ENCODE data around the gene ZSCAN1. TPM values are rescaled to one million over a fixed set of nuclear protein-coding genes. Genes with fewer than 3 reads are reported as not detected.

ZSCAN1 gene
- total RNA-seq, 2 experiments from 2014 or later: not detected

DNA sequence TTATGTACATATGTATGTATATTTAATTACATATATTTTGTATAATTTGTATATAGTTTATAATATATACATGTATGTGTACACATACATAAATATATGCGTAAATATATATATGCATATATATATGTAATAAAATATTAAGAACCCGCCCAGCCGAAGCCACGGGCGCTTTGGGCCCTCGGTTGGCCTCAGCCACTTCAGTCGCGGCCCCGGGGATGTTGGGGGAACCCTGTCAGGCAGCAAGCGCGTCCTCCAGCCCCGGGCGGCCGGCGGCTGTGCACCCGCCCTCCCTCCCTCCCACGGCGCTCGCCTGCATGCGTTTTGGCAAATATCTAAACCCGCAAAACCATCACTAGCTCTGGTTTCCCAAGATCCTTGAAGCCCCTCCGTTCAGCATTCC, 23.3 kb upstream of the ZSCAN1 start:
- intact Hi-C loops (cut with DNase I, micrococcal nuclease): no loop called here
- ATAC-seq (no peak), DNase-seq (no peak)
- ChIA-PET CTCF (no interaction called here), POLR2A (no interaction called here)
- Mint-ChIP-seq H3K4me3 (no peak overlapping the region), H3K4me1 (no peaks in the 10 kb centered on the region), H3K27me3 (no peaks in the 10 kb centered on the region), H3K36me3 (ENCODE audit: low read depth) (peaks cover 37% of the 10 kb centered on the region), H3K9me3 (ENCODE audit: low read depth) (peaks cover 45% of the 10 kb centered on the region), H3K27ac (no peak overlapping the region)

DNA sequence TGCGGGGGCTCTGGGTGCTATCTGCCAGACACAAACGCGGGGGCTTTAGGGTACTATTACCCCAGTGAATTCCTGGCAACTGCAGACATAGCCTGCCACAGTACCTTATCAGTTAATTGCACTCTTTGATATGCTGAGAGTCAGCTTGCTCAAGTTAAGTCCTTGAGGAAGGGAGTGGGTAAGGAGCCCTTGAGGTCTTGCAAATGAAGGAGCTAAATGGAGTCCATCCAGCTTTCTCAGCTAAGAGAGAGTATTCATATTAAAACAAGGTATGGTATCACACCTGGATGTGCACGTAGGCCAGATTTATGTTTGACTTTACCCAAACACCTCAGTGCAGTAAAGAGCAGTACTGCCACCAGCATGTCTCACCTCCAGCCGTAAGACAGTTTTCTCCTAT, 19.7 kb upstream of the ZSCAN1 start:
- POLR2A ChIA-PET: no interaction called here
- Mint-ChIP-seq H3K9me3 (ENCODE audit: low read depth) (peaks cover 20% of the 10 kb centered on the region), H3K4me1 (no peaks in the 10 kb centered on the region), H3K36me3 (ENCODE audit: low read depth) (peaks cover 15% of the 10 kb centered on the region), H3K27me3 (no peaks in the 10 kb centered on the region), H3K4me3 (no peak overlapping the region), H3K27ac (no peak overlapping the region)
- no peak for ATAC-seq
- DNase-seq: no peak
- intact Hi-C loops (cut with DNase I, micrococcal nuclease): no loop called here
- CTCF ChIA-PET: no interaction called here

DNA sequence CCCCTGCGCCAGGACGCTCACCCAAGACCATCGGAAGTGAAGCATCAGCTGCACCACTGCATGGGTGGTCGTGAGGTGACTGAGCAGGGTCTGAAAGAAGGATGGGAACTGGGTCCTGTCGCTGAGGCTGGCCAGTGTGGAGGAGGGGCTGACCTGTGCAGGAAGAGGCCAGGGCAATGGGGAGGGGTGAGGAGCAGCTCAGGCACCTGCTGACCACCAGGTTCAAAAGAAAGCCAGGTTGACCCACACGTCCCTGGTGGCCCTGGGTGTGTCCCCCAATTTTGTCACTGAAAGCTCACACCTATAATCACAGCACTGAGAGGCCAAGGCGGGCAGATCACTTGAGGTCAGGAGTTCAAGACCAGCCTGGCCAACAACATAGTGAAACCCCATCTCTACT, 13.7 kb upstream of the ZSCAN1 start:
- ATAC-seq (no peak), DNase-seq (no peak)
- Mint-ChIP-seq H3K9me3 (ENCODE audit: low read depth) (peaks cover 19% of the 10 kb centered on the region), H3K4me1 (no peaks in the 10 kb centered on the region), H3K4me3 (no peak overlapping the region), H3K27me3 (no peaks in the 10 kb centered on the region), H3K27ac (no peak overlapping the region), H3K36me3 (ENCODE audit: low read depth) (peaks cover 8% of the 10 kb centered on the region)
- intact Hi-C loops (cut with DNase I, micrococcal nuclease): no loop called here
- ChIA-PET POLR2A (no interaction called here), CTCF (no interaction called here)

DNA sequence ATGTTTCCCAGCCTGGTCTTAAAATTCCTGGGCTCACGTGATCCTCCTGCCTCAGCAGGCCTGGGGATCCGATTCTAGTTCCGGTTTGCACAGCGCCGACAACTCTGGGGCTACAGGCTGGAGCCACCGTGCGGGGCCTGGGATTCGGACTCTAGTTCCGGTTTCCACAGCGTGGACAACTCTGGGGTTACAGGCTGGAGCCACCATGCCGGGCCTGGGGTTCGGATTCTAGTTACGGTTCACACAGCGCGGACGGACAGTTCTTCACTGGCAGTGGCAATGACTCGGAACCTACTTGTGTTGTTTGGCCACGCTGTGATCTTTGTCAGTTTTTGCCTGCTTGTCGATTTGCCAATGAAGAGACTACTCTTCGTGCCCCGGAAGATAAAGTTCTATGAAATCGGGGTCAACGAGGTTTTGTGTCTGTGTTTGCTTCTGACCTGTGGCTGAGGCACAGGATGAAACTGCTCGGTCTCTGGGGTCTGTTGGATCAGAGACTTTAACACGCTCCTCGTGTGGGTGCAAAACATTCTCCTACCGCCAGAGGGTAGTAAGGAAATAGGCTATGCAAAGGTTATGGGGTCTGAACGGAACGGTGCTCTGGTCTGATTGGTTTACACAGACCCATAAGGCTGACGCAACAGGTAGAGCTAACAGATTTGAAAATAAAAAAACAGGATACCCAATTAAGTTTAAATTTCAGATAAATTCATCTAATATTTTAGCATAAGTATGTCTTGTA, 12.1 kb upstream of the ZSCAN1 start:
- CTCF ChIA-PET: interaction anchor here (0.7 to 1.0 kb wide), 4 partner anchors 28 to 463 kb away, joined by 3 to 4 read pairs (median 3); no protein-coding TSS in a partner anchor
- Mint-ChIP-seq H3K4me1 (no peaks in the 10 kb centered on the region), H3K27ac (no peak overlapping the region), H3K4me3 (no peak overlapping the region), H3K9me3 (ENCODE audit: low read depth) (peaks cover 26% of the 10 kb centered on the region), H3K36me3 (ENCODE audit: low read depth) (peaks cover 6% of the 10 kb centered on the region), H3K27me3 (no peaks in the 10 kb centered on the region)
- POLR2A ChIA-PET: no interaction called here
- intact Hi-C loops (cut with DNase I, micrococcal nuclease): loop anchor here (1.0 kb wide), 1 partner anchor 134 kb away; no protein-coding TSS in a partner anchor
- DNase-seq (peak; percentile 65), ATAC-seq (peak; percentile 95)

DNA sequence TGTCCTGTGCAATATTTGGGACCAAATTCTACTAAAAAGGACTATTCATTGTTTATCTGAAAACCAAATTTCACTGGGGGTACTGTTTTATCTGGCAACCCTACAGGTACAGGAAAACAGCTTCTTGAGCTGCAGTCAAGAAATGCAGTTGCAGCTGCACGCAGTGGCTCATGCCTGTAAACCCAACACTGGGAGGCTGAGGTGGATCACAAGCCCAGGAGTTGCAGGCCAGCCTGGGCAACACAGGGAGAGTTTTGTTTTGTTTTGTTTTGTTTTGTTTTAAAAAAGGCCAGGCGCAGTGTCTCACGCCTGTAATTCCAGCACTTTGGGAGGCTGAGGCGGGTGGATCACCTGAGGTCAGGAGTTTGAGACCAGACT, 11.6 kb upstream of the ZSCAN1 start:
- Mint-ChIP-seq H3K4me1 (no peaks in the 10 kb centered on the region), H3K27me3 (no peaks in the 10 kb centered on the region), H3K36me3 (ENCODE audit: low read depth) (peaks cover 6% of the 10 kb centered on the region), H3K9me3 (ENCODE audit: low read depth) (peaks cover 27% of the 10 kb centered on the region), H3K27ac (no peak overlapping the region), H3K4me3 (no peak overlapping the region)
- CTCF ChIA-PET: interaction anchor here (0.9 to 1.0 kb wide), 2 partner anchors 28 to 83 kb away, joined by 3 to 4 read pairs; no protein-coding TSS in a partner anchor
- ATAC-seq (no peak), DNase-seq (no peak)
- POLR2A ChIA-PET: no interaction called here
- intact Hi-C loops (cut with DNase I, micrococcal nuclease): loop anchor here (1.0 kb wide), 1 partner anchor 133 kb away; no protein-coding TSS in a partner anchor

DNA sequence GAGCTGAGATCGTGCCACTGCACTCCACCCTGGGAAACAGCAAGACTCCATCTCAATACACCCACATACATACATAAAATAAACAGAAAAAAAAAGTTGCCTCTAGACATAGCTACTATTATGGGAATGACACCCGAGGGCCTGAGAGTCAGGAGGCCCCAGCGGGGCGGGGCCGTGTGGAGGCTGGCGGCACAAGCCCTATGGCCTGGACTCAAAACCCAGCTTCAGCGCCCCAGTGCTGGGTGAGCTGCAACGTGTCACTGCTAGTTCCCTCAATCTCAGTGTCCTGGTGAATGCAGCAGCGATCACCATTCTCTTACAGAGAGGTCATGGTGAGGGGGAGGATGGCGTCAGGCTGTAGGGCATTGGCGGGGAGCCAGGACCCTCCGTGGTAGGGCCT, 9.2 kb upstream of the ZSCAN1 start:
- H3K36me3 Mint-ChIP-seq (ENCODE audit: low read depth): peaks cover 6% of the 10 kb centered on the region

DNA sequence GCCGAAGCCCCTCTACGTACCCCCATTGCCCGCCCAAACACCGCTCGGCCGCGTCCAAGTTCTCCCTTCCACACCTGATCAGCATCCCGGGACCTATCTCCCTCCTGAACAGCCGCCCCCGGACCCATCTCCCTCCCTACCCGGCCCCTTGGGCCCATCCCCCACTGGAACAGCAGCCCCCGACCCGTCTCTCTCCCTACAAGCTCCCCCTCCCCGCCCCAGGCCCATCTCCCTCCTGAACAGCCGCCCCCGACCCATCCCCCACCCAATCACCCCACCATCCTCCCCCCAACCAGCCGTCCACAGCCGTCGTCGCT, 610 bp downstream of the ZSCAN1 start:
- H3K27me3 Mint-ChIP-seq: peaks cover 29% of the 10 kb centered on the region
- intact Hi-C loops (cut with DNase I, micrococcal nuclease): no loop called here
- H3K9me3 Mint-ChIP-seq (ENCODE audit: low read depth): peaks cover 25% of the 10 kb centered on the region
- H3K27ac Mint-ChIP-seq: no peak overlapping the region
- ATAC-seq (no peak), DNase-seq (no peak)
- ChIA-PET POLR2A (no interaction called here), CTCF (no interaction called here)
- peaks cover 27% of the 10 kb centered on the region for H3K36me3 Mint-ChIP-seq (ENCODE audit: low read depth)
- no peaks in the 10 kb centered on the region for H3K4me1 Mint-ChIP-seq
- H3K4me3 Mint-ChIP-seq: no peak overlapping the region

More for the DNA sequence above, 9.2 kb upstream of the ZSCAN1 start:
- Mint-ChIP-seq H3K27me3 (peaks cover 2% of the 10 kb centered on the region), H3K4me1 (no peaks in the 10 kb centered on the region), H3K9me3 (ENCODE audit: low read depth) (peaks cover 33% of the 10 kb centered on the region), H3K27ac (no peak overlapping the region), H3K4me3 (no peak overlapping the region)
- intact Hi-C loops (cut with DNase I, micrococcal nuclease): no loop called here
- no peak for DNase-seq
- ATAC-seq: no peak
- CTCF ChIA-PET: no interaction called here
- POLR2A ChIA-PET: no interaction called here

DNA sequence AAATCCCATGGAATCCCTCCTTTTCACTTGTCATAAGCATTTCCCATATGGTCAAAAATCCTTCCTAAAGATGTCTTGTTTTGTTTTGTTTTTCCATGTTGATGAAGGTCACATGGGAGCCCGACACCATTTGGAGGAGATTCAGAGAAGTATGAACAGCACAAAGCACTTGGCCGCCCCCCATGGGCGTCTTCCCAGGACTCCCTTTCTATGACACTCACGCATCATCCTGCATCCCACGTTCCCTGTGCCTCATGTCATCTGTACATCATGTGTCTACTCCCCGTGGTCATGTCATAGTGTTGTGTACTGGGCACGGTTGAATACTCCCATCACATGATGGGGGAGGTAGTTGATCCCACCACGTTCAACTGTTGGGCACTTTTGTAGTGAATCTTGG, 2.0 kb downstream of the ZSCAN1 start:
- ATAC-seq (no peak), DNase-seq (no peak)
- intact Hi-C loops (cut with DNase I, micrococcal nuclease): no loop called here
- no peak overlapping the region for H3K27ac Mint-ChIP-seq
- H3K4me1 Mint-ChIP-seq: no peaks in the 10 kb centered on the region
- ChIA-PET POLR2A (interaction anchor here (0.6 kb wide), 1 partner anchor 267 kb away, joined by 3 read pairs; the partner anchor contains the start of gene ZNF586), CTCF (no interaction called here)
- no peak overlapping the region for H3K4me3 Mint-ChIP-seq
- peaks cover 28% of the 10 kb centered on the region for H3K9me3 Mint-ChIP-seq (ENCODE audit: low read depth)
- H3K36me3 Mint-ChIP-seq (ENCODE audit: low read depth): peaks cover 31% of the 10 kb centered on the region
- H3K27me3 Mint-ChIP-seq: peaks cover 28% of the 10 kb centered on the region

DNA sequence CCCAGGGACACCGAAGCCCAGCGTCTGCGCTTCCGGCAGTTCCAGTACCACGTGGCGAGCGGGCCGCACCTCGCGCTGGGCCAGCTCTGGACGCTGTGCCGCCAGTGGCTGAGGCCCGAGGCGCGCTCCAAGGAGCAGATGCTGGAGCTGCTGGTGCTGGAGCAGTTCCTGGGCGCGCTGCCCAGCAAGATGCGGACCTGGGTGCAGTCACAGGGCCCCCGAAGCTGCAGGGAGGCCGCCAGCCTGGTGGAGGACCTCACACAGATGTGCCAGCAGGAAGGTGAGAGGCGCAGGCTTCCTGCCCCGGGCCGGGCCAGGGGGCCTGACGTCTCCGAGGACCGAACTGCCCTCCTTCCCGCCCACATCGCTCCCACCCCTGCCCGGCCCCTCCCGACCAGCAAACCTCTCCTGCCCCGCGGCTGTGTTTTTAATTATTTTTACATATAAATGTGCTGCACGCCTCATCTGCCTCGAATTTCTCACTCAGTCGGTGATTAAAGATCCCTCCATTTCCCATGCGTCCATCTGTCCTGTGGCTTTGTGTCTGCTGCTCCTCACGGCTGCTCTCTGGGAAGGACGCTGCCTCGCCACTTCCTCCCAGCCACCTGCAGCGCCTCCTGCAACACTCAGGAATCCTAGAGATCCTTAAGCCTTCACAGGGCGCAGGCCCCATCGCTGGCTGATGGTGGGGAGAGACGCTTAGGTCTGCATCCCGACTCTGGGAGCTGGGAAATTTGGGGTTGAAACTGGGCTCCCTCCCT, 4.3 kb downstream of the ZSCAN1 start:
- ChIA-PET POLR2A (no interaction called here), CTCF (interaction anchor here (0.6 kb wide), 2 partner anchors 118 to 937 kb away, joined by 3 read pairs; no protein-coding TSS in a partner anchor)
- peaks cover 23% of the 10 kb centered on the region for H3K27me3 Mint-ChIP-seq
- H3K36me3 Mint-ChIP-seq (ENCODE audit: low read depth): peaks cover 28% of the 10 kb centered on the region
- intact Hi-C loops (cut with DNase I, micrococcal nuclease): no loop called here
- peaks cover 28% of the 10 kb centered on the region for H3K9me3 Mint-ChIP-seq (ENCODE audit: low read depth)
- H3K4me3 Mint-ChIP-seq: no peak overlapping the region
- DNase-seq (no peak), ATAC-seq (no peak)
- H3K4me1 Mint-ChIP-seq: no peaks in the 10 kb centered on the region
- H3K27ac Mint-ChIP-seq: no peak overlapping the region

DNA sequence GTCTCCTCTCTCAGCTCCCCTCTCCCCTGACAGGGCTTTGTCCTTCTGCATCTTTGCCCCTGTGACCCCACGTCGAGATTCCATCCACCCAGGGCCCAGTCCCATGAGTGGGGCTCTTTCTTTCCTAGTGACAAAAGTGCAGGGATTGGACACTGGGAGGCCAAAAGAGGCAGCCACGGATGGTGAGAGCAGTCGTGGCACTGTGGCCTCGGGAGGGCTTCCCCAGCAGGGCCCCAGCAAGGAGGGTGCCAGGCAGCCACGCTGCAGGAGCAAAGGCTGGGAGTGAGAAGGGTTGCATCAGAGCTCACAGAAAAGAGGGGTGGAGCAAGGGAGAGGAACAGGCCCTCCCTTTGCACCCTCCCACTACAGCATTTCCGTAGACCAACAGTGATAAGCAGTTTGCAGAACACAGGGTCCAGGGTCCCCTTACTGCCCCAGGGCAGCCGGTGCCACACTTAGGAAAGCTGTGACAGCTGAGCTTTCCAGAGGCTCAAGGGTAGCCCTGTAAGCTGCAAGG, 4.9 kb downstream of the ZSCAN1 start:
- POLR2A ChIA-PET: no interaction called here
- peaks cover 20% of the 10 kb centered on the region for H3K27me3 Mint-ChIP-seq

DNA sequence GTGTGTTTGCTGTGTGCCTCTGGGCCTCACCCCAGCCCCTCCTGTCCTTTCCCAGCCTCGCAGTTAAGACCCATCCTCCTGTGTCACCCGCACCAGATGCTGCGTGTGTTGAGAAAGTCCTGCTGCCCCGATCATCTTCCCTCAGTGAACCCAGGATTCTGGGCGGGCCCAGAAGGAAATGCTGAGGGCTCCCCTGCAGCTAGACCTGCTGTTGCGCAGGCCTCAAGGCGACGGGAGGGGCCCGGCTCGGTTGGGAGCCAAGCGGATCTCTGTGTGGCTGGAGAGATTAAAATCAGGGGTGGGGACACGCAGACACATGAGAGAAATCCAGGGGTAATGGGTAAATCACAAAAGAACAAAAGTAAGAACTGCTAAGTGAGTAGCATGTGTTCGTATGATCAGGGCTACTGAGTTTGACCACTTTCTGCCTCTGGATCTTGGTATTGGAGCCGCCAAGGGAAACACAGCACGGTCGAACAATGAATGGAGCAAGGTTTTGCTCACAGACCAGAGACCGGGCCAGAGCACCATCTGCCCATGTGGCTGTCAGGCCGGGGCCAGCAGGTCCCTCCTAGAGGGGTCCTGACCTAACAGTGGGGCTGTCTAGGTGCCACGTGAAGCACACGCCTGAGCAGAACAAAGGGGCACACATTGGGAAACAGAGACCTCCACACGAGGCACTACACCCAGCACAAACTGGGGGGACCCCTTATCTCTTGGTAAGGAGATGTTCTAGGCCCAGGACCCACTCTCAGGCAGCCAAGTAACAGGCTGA, 7.1 kb downstream of the ZSCAN1 start:
- H3K9me3 Mint-ChIP-seq (ENCODE audit: low read depth): peaks cover 28% of the 10 kb centered on the region

More for the DNA sequence above, 4.9 kb downstream of the ZSCAN1 start:
- intact Hi-C loops (cut with DNase I, micrococcal nuclease): no loop called here
- H3K27ac Mint-ChIP-seq: no peak overlapping the region
- no peak overlapping the region for H3K4me3 Mint-ChIP-seq
- no peak for DNase-seq
- peaks cover 30% of the 10 kb centered on the region for H3K36me3 Mint-ChIP-seq (ENCODE audit: low read depth)
- ATAC-seq: no peak
- CTCF ChIA-PET: interaction anchor here (0.6 kb wide), 2 partner anchors 117 to 937 kb away, joined by 3 read pairs; no protein-coding TSS in a partner anchor
- H3K9me3 Mint-ChIP-seq (ENCODE audit: low read depth): peaks cover 33% of the 10 kb centered on the region
- no peaks in the 10 kb centered on the region for H3K4me1 Mint-ChIP-seq

More for the DNA sequence above, 7.1 kb downstream of the ZSCAN1 start:
- no peak overlapping the region for H3K27ac Mint-ChIP-seq
- no peaks in the 10 kb centered on the region for H3K4me1 Mint-ChIP-seq
- DNase-seq: no peak
- H3K4me3 Mint-ChIP-seq: no peak overlapping the region
- CTCF ChIA-PET: interaction anchor here (0.5 kb wide), 1 partner anchor 188 kb away, joined by 3 read pairs; the partner anchor contains the start of gene ZNF544
- ATAC-seq: no peak
- POLR2A ChIA-PET: no interaction called here
- peaks cover 8% of the 10 kb centered on the region for H3K27me3 Mint-ChIP-seq
- H3K36me3 Mint-ChIP-seq (ENCODE audit: low read depth): peaks cover 22% of the 10 kb centered on the region
- intact Hi-C loops (cut with DNase I, micrococcal nuclease): no loop called here

Data from activated CD4-positive, alpha-beta T cell treated with anti-CD3 and anti-CD28 coated beads for 36 hours (primary cell).